Measurements from ENCODE around the gene STK32C. TPM values are rescaled to one million over a fixed set of nuclear protein-coding genes. Genes with fewer than 3 reads are reported as not detected.

STK32C gene
- total and polyA plus RNA-seq, 4 donors: 14.5 to 41.6 (median 28.1) TPM

- no peak overlapping the region for H3K27ac ChIP-seq (ENCODE audit: low read depth, low read length)
- peaks cover 18% of the 10 kb centered on the region for H3K4me1 ChIP-seq (ENCODE audit: control insufficient read depth, insufficient read depth, low read length)
- 40% methylated on average over 7 of the region's 8 CpGs for WGBS (ENCODE audit: insufficient coverage)
- peaks cover 10% of the 10 kb centered on the region for H3K36me3 ChIP-seq (ENCODE audit: control insufficient read depth, insufficient read depth, low read length)
- peaks cover 19% of the 10 kb centered on the region for H3K27me3 ChIP-seq (ENCODE audit: control insufficient read depth, insufficient read depth, low read length)
- no peak overlapping the region for H3K4me3 ChIP-seq (ENCODE audit: low read depth, low read length)
- DNase-seq (ENCODE audit: low read depth in 4 of 6, low spot score in 6 of 6): peak in 1 of 6 donors; percentile 54
- H3K9me3 ChIP-seq (ENCODE audit: control insufficient read depth, insufficient read depth, low read length): no peaks in the 10 kb centered on the region
Measured at GRCh38 chr10:132183046-132183445, 124.7 kb downstream of the STK32C start.

- peaks cover 17% of the 10 kb centered on the region for H3K27me3 ChIP-seq (ENCODE audit: control insufficient read depth, insufficient read depth, low read length)
- H3K4me1 ChIP-seq (ENCODE audit: control insufficient read depth, insufficient read depth, low read length): peaks cover 14% of the 10 kb centered on the region
- H3K36me3 ChIP-seq (ENCODE audit: control insufficient read depth, insufficient read depth, low read length): peaks cover 10% of the 10 kb centered on the region
- H3K4me3 ChIP-seq (ENCODE audit: low read depth, low read length): no peak overlapping the region
- H3K9me3 ChIP-seq (ENCODE audit: control insufficient read depth, insufficient read depth, low read length): no peaks in the 10 kb centered on the region
- DNase-seq (ENCODE audit: low read depth in 4 of 6, low spot score in 6 of 6): no peak
- H3K27ac ChIP-seq (ENCODE audit: low read depth, low read length): no peak overlapping the region
- 83% methylated on average over 7 of the region's 7 CpGs for WGBS (ENCODE audit: insufficient coverage)
Measured at GRCh38 chr10:132182591-132182990, 125.2 kb downstream of the STK32C start.

DNA sequence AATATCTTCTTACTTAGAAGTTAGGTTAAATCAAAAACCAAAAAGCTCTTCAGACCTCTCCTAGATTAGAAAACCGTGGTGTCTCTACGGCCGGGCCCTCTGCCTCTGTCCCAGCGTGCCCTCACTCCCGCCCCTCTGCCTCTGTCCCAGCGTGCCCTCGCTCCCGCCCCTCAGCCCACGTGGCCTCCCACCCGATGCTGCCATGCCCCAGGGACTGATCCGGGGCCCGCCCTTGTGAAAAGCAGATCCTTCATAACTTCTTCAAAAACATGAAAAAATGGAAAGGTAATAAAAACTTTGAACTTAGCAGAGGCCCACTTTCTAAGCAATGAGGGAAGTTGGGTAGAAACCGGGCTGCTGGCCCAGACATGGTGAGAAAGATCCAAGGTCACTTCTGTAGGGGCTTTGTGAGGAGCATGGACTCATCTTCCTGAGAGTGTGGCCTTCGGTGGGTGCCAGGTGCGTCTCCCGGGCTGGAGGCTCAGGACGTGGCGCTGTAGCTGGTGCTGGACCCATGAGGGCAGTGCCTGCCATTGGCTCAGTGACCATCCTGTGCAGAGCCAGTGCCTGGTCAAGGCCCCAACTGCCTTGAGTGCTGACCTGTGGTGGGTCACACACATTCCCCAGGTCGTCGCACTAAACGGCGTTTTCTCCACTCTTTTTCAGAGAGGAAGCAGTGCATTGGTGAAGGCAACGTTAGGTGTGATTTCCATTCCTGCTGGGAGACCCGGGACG, 125.9 kb downstream of the STK32C start:
- H3K36me3 ChIP-seq (ENCODE audit: control insufficient read depth, insufficient read depth, low read length): peaks cover 10% of the 10 kb centered on the region
- no peaks in the 10 kb centered on the region for H3K9me3 ChIP-seq (ENCODE audit: control insufficient read depth, insufficient read depth, low read length)
- WGBS (ENCODE audit: insufficient coverage): 77% methylated on average over 14 of the region's 25 CpGs
- no peak for DNase-seq (ENCODE audit: low read depth in 4 of 6, low spot score in 6 of 6)
- peaks cover 21% of the 10 kb centered on the region for H3K27me3 ChIP-seq (ENCODE audit: control insufficient read depth, insufficient read depth, low read length)
- H3K4me3 ChIP-seq (ENCODE audit: low read depth, low read length): no peak overlapping the region
- peaks cover 20% of the 10 kb centered on the region for H3K4me1 ChIP-seq (ENCODE audit: control insufficient read depth, insufficient read depth, low read length)
- H3K27ac ChIP-seq (ENCODE audit: low read depth, low read length): no peak overlapping the region

- DNase-seq (ENCODE audit: low read depth in 4 of 6, low spot score in 6 of 6): no peak
- no peaks in the 10 kb centered on the region for H3K9me3 ChIP-seq (ENCODE audit: control insufficient read depth, insufficient read depth, low read length)
- 60% methylated on average over 14 of the region's 14 CpGs for WGBS (ENCODE audit: insufficient coverage)
- peaks cover 25% of the 10 kb centered on the region for H3K4me1 ChIP-seq (ENCODE audit: control insufficient read depth, insufficient read depth, low read length)
- H3K4me3 ChIP-seq (ENCODE audit: low read depth, low read length): no peak overlapping the region
- H3K27ac ChIP-seq (ENCODE audit: low read depth, low read length): no peak overlapping the region
- peaks cover 22% of the 10 kb centered on the region for H3K27me3 ChIP-seq (ENCODE audit: control insufficient read depth, insufficient read depth, low read length)
- H3K36me3 ChIP-seq (ENCODE audit: control insufficient read depth, insufficient read depth, low read length): peaks cover 10% of the 10 kb centered on the region
Measured at GRCh38 chr10:132180736-132181135, 127.0 kb downstream of the STK32C start.

GRCh38 chr10:132179551-132180392, 128.0 kb downstream of the STK32C start:
- Histone ChIP-seq H3K4me1 (ENCODE audit: control insufficient read depth, insufficient read depth, low read length) (peaks cover 25% of the 10 kb centered on the region), H3K9me3 (ENCODE audit: control insufficient read depth, insufficient read depth, low read length) (no peaks in the 10 kb centered on the region), H3K4me3 (ENCODE audit: low read depth, low read length) (no peak overlapping the region), H3K36me3 (ENCODE audit: control insufficient read depth, insufficient read depth, low read length) (peaks cover 8% of the 10 kb centered on the region), H3K27ac (ENCODE audit: low read depth, low read length) (no peak overlapping the region), H3K27me3 (ENCODE audit: control insufficient read depth, insufficient read depth, low read length) (peaks cover 17% of the 10 kb centered on the region)
- DNase-seq (ENCODE audit: low read depth in 4 of 6, low spot score in 6 of 6): no peak
- WGBS (ENCODE audit: insufficient coverage): 78% methylated on average over 14 of the region's 16 CpGs

DNA sequence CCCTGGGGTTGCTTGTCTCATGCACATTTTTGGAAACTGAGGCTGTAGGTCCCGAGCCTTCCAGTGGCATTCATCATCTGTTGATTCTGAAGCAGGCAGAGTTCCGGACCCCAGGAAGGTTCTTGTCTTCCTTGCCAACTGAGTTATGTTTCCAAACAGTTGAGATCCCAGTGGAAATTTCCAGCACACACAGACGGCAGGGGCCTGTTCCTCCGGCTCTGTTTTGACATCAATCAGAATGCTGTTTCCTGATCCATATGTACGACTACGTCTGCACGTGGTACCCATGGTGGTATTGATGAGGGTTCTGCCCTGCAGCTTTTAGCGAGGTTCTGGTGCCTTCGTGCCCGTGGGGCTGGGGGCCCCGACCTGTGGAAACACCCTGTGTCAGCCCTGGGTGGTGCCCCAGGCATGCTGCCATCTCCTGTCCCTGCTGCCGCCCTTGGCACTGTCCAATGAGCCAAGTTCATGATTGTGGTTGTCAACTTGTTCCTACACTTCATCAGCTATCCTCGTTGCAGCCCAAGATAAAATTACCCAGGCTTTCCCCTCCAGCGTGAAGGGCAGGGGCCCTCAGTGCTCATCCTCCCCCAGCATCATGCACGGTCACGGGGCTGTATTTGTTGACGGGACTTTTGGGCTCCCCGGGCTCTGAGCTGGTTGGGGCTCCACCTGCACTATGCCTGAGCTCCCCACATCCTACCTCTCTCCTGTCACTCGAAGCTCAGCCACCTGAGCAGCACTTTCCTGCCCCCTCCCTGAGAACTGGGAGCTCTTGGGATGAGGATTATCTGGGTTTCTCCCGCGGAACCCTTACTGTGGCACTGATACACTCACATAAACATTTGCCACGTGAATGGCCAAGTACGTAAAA, 128.8 kb downstream of the STK32C start:
- 83% methylated on average over 22 of the region's 23 CpGs for WGBS (ENCODE audit: insufficient coverage)
- Histone ChIP-seq H3K36me3 (ENCODE audit: control insufficient read depth, insufficient read depth, low read length) (peaks cover 11% of the 10 kb centered on the region), H3K4me1 (ENCODE audit: control insufficient read depth, insufficient read depth, low read length) (peaks cover 25% of the 10 kb centered on the region), H3K27me3 (ENCODE audit: control insufficient read depth, insufficient read depth, low read length) (peaks cover 17% of the 10 kb centered on the region), H3K4me3 (ENCODE audit: low read depth, low read length) (no peak overlapping the region), H3K9me3 (ENCODE audit: control insufficient read depth, insufficient read depth, low read length) (no peaks in the 10 kb centered on the region), H3K27ac (ENCODE audit: low read depth, low read length) (no peak overlapping the region)
- peak in 1 of 6 donors; percentile 50 for DNase-seq (ENCODE audit: low read depth in 4 of 6, low spot score in 6 of 6)

DNA sequence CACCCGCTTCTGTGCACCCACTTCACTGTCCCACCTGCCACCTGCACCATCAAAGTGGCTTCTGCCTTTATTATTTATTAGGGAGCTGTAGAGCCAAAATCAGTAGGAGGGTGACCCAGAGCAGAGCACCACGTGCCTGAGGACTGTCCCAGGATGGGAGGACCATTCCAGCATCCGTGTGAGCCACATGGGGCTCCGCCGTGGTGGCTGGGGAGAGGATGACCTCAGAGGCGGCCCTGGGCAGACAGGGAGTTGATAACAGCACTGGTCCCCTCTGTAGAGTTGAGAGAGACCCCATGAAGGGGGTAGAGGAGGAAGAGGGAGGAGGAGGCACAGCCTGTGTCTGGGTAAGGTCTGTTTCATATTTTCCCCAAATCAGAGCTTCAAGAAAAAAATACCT, 129.7 kb downstream of the STK32C start:
- no peak for DNase-seq (ENCODE audit: low read depth in 4 of 6, low spot score in 6 of 6)
- peaks cover 15% of the 10 kb centered on the region for H3K27me3 ChIP-seq (ENCODE audit: control insufficient read depth, insufficient read depth, low read length)
- peaks cover 25% of the 10 kb centered on the region for H3K4me1 ChIP-seq (ENCODE audit: control insufficient read depth, insufficient read depth, low read length)
- no peak overlapping the region for H3K27ac ChIP-seq (ENCODE audit: low read depth, low read length)
- 65% methylated on average over 5 of the region's 6 CpGs for WGBS (ENCODE audit: insufficient coverage)
- peaks cover 11% of the 10 kb centered on the region for H3K36me3 ChIP-seq (ENCODE audit: control insufficient read depth, insufficient read depth, low read length)
- no peak overlapping the region for H3K4me3 ChIP-seq (ENCODE audit: low read depth, low read length)
- H3K9me3 ChIP-seq (ENCODE audit: control insufficient read depth, insufficient read depth, low read length): no peaks in the 10 kb centered on the region

DNA sequence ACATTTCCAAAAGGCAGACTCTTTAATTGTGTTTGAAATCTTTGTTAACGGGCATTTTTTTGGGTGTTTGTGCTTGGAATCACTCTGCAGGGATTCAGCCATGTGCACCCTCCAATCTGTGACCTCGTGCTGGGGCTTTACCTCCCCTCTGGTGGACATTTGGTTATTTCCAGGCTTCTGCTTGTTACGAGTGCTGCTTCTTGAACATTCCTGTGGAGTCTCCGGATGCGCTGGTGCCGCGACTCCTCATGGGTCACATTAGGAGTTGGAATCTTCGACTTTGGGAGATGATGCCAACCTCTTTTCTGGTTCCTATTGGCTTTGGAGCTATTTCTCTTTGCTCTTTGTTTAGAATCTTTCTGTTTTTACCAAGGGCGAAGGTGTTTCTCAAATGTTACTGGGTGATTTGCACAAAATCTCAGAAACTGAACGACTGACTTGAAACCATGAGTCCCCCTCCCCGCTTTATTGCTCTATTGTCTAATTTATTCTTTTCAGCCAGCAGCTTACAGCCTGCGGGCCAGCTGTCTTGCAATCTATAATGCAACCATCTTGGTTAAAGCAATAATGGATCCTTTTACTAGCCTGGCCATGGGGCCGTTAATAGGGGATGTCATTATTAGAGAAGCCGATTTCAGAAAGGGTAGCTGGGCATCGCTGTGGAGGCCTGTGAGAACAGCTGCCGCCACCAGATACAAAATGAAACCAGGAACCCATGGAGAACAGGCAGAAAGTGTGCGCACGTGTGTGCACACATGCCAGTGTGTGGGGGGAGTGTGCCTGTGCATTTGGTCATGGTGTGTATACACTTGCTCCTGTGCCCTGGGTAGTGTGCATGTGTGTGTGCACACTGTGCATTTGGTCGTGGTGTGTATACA, 130.9 kb downstream of the STK32C start:
- 29% methylated on average over 18 of the region's 19 CpGs for WGBS (ENCODE audit: insufficient coverage)
- Histone ChIP-seq H3K9me3 (ENCODE audit: control insufficient read depth, insufficient read depth, low read length) (no peaks in the 10 kb centered on the region), H3K4me1 (ENCODE audit: control insufficient read depth, insufficient read depth, low read length) (peaks cover 25% of the 10 kb centered on the region), H3K27ac (ENCODE audit: low read depth, low read length) (no peak overlapping the region), H3K27me3 (ENCODE audit: control insufficient read depth, insufficient read depth, low read length) (peaks cover 13% of the 10 kb centered on the region), H3K36me3 (ENCODE audit: control insufficient read depth, insufficient read depth, low read length) (peaks cover 11% of the 10 kb centered on the region), H3K4me3 (ENCODE audit: low read depth, low read length) (no peak overlapping the region)
- DNase-seq (ENCODE audit: low read depth in 4 of 6, low spot score in 6 of 6): peak in 2 of 6 donors; percentile 38 to 83

Data from spinal cord (tissue), 10 donors.